Loucy (cell line): Measurements from ENCODE around the gene UQCC2.

Source experiments
- H2AFZ ChIP-seq: fragments of 200-600 bp; sonication (generic); 2 replicates; pipeline ENCODE4 v1.6.0; 2016; ENCODE audit warnings: antibody characterized with exemption, mild to moderate bottlenecking, low read length, moderate library complexity
- H3F3A ChIP-seq: fragments of 200-600 bp; 2 replicates; pipeline ENCODE4 v1.6.0; 2016; ENCODE audit warnings: antibody characterized with exemption, low read depth, mild to moderate bottlenecking
- H3K27me3 ChIP-seq: fragments of 200-600 bp; sonication (generic); 2 replicates; pipeline ENCODE4 v1.6.1; 2014; ENCODE audit warnings: low read length, mild to moderate bottlenecking; ENCODE audit not compliant: insufficient read depth, poor library complexity, severe bottlenecking
- H3K36me3 ChIP-seq: fragments of 200-600 bp; sonication (generic); 2 replicates; pipeline ENCODE4 v1.6.1; 2016; ENCODE audit warnings: low read length; ENCODE audit not compliant: insufficient read depth
- H3K4me1 ChIP-seq: fragments of 200-600 bp; sonication (generic); 2 replicates; pipeline ENCODE4 v1.5.1; 2014; ENCODE audit warnings: low read length, mild to moderate bottlenecking; ENCODE audit not compliant: insufficient read depth, poor library complexity, severe bottlenecking
- H3K4me2 ChIP-seq: fragments of 200-600 bp; sonication (generic); 2 replicates; pipeline ENCODE4 v1.6.0; 2014; ENCODE audit warnings: antibody characterized with exemption, low read length, low read depth, mild to moderate bottlenecking; ENCODE audit not compliant: poor library complexity, severe bottlenecking
- H3K4me3 ChIP-seq: fragments of 200-600 bp; sonication (generic); 2 replicates; pipeline ENCODE4 v1.5.1; 2014; ENCODE audit warnings: low read length, mild to moderate bottlenecking, mixed read lengths; ENCODE audit not compliant: poor library complexity, severe bottlenecking
- H3K79me2 ChIP-seq: fragments of 200-600 bp; sonication (generic); 2 replicates; pipeline ENCODE4 v1.6.1; 2014; ENCODE audit warnings: low read length; ENCODE audit not compliant: insufficient read depth
- H3K9ac ChIP-seq: fragments of 200-600 bp; sonication (generic); 2 replicates; pipeline ENCODE4 v1.6.0; 2014; ENCODE audit warnings: mild to moderate bottlenecking, low read depth, low read length, moderate library complexity; ENCODE audit not compliant: poor library complexity, severe bottlenecking
- H3K9me2 ChIP-seq: fragments of 200-600 bp; sonication (generic); replicated peaks from 2 replicates; pipeline ENCODE4 v1.6.1; 2016; ENCODE audit warnings: low read depth, low read length, mixed read lengths
- H3K9me3 ChIP-seq: fragments of 200-600 bp; sonication (generic); 2 replicates; pipeline ENCODE4 v1.6.1; 2014; ENCODE audit warnings: mild to moderate bottlenecking, antibody characterized with exemption, low read length, low read depth; ENCODE audit not compliant: insufficient read depth
- H4K20me1 ChIP-seq: fragments of 200-600 bp; sonication (generic); 2 replicates; pipeline ENCODE4 v1.6.0; 2014; ENCODE audit warnings: antibody characterized with exemption, low read length, mild to moderate bottlenecking; ENCODE audit not compliant: insufficient read depth, poor library complexity, severe bottlenecking
- CTCF ChIP-seq: fragments of 200-600 bp; sonication (generic); conservative IDR thresholded peaks from 2 replicates; pipeline ENCODE4 v1.5.1; 2014; ENCODE audit warnings: mild to moderate bottlenecking, antibody characterized with exemption, low read length
- EZH2phosphoT487 ChIP-seq: fragments of 200-600 bp; IDR thresholded peaks from 2 replicates; pipeline ENCODE4 v1.6.1; 2018; ENCODE audit warnings: antibody characterized with exemption, mild to moderate bottlenecking, moderate library complexity, borderline replicate concordance

UQCC2 gene

GRCh38 chr6:33673851-33674250, 37.6 kb downstream of the UQCC2 start:
- Histone ChIP-seq H4K20me1 (no peaks in the 10 kb centered on the region), H3K27me3 (no peaks in the 10 kb centered on the region), H3K4me1 (no peaks in the 10 kb centered on the region), H3K4me2 (no peak overlapping the region), H3K4me3 (no peak overlapping the region), H3K9me2 (no peaks in the 10 kb centered on the region), H3F3A (no peaks in the 10 kb centered on the region), H3K9ac (no peak overlapping the region), H3K9me3 (no peaks in the 10 kb centered on the region), H3K36me3 (peaks cover 25% of the 10 kb centered on the region; the same call in 1 of the 2 replicates), H2AFZ (no peak overlapping the region), H3K79me2 (no peaks in the 10 kb centered on the region)
- TF ChIP-seq CTCF (no peak), EZH2phosphoT487 (no peak)

DNA sequence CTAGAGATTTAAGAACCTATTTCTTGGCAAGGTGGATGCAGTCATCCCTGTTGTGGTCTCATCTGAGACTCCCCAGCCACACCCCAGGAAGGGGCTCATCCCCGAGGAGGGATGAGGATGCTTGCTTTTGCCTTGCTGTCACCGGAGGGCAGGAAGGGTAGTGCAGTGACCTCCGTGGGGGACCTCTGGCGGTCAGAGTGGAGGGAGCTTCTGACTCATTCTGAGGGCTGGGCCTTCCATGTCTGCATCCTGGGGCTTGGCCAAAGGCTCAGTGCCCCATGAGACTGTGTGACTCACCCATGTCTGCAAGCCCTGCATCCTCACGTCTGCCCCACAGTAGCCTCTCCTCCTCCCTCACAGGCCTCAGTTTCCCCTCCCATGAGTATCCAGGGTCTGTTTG, 38.7 kb downstream of the UQCC2 start:
- TF ChIP-seq EZH2phosphoT487 (no peak), CTCF (no peak)

DNA sequence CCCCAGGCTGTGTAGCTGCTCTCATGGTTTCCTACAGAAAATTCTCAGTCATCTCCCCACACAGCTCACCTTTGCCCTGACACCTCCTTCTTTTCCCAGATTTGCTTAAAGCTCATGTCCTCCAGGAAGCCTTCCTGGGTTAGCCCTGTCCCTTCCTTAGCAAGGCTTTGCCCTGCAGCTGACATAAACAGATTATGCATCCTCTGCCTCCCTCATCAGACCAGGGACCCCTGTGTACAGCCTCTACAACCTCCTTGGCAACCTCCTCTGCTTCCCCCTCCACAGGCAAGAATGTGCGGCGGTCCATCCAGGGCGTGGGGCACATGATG, 39.8 kb downstream of the UQCC2 start:
- H3K9ac ChIP-seq = no peak overlapping the region
- no peak overlapping the region for H3K4me3 ChIP-seq
- no peak overlapping the region for H2AFZ ChIP-seq
- H3K79me2 ChIP-seq = no peaks in the 10 kb centered on the region
- no peaks in the 10 kb centered on the region for H3F3A ChIP-seq
- no peaks in the 10 kb centered on the region for H3K27me3 ChIP-seq
- H3K4me1 ChIP-seq = no peaks in the 10 kb centered on the region
- no peaks in the 10 kb centered on the region for H4K20me1 ChIP-seq
- no peaks in the 10 kb centered on the region for H3K9me2 ChIP-seq
- TF ChIP-seq EZH2phosphoT487 (no peak), CTCF (no peak)
- no peak overlapping the region for H3K4me2 ChIP-seq
- H3K36me3 ChIP-seq = peaks cover 25% of the 10 kb centered on the region; the same call in 1 of the 2 replicates
- no peaks in the 10 kb centered on the region for H3K9me3 ChIP-seq

More for the DNA sequence above, 38.7 kb downstream of the UQCC2 start:
- H3K9ac ChIP-seq = no peak overlapping the region
- no peaks in the 10 kb centered on the region for H3K9me2 ChIP-seq
- peaks cover 24% of the 10 kb centered on the region; the same call in 1 of the 2 replicates for H3K36me3 ChIP-seq
- no peaks in the 10 kb centered on the region for H3K4me1 ChIP-seq
- H3K4me3 ChIP-seq = no peak overlapping the region
- no peak overlapping the region for H2AFZ ChIP-seq
- no peaks in the 10 kb centered on the region for H3K79me2 ChIP-seq
- H3F3A ChIP-seq = no peaks in the 10 kb centered on the region
- no peaks in the 10 kb centered on the region for H3K9me3 ChIP-seq
- H4K20me1 ChIP-seq = no peaks in the 10 kb centered on the region
- no peaks in the 10 kb centered on the region for H3K27me3 ChIP-seq
- no peak overlapping the region for H3K4me2 ChIP-seq
